Spleen (tissue), 11 donors: ENCODE measurements around the gene ATP6V1B1. TPM values are rescaled to one million over a fixed set of nuclear protein-coding genes. Genes with fewer than 3 reads are reported as not detected.

Experiments used
- DNase-seq: peaks from one replicate; pipeline ENCODE4 v3.0.0-alpha.2; 2020
- H3K27ac ChIP-seq, 8 donors: fragments of 200-600 bp; sonication (generic) in 7 of 8; 1 replicate in 4 of 8; 2 replicates in 4 of 8; pipeline versions ENCODE4 v1.5.0 to v1.8.0; 2016 to 2021; ENCODE audit warnings: inconsistent platforms in 4 of 8, mild to moderate bottlenecking in 4 of 8, moderate library complexity in 1 of 8
- H3K27me3 ChIP-seq, 7 donors: fragments of 200-600 bp; sonication (generic) in 6 of 7; replicated peaks in 1 of 7; 1 replicate in 4 of 7; 2 replicates in 3 of 7; pipeline versions ENCODE4 v1.5.0 to v1.8.0; 2016 to 2021; ENCODE audit warnings: inconsistent platforms in 3 of 7, mild to moderate bottlenecking in 1 of 7
- H3K36me3 ChIP-seq, 6 donors: fragments of 200-600 bp; sonication (generic) in 5 of 6; 1 replicate in 4 of 6; 2 replicates in 2 of 6; pipeline versions ENCODE4 v1.5.0 to v1.8.0; 2016 to 2021; ENCODE audit warnings: inconsistent platforms in 2 of 6
- H3K4me1 ChIP-seq, 6 donors: fragments of 200-600 bp; sonication (generic) in 5 of 6; 1 replicate in 3 of 6; 2 replicates in 3 of 6; pipeline versions ENCODE4 v1.5.0 to v1.8.0; 2016 to 2021; ENCODE audit warnings: inconsistent platforms in 3 of 6
- H3K4me3 ChIP-seq, 8 donors: fragments of 200-600 bp; sonication (generic) in 7 of 8; 1 replicate in 4 of 8; 2 replicates in 4 of 8; pipeline versions ENCODE4 v1.5.0 to v1.8.0; 2016 to 2021; ENCODE audit warnings: inconsistent platforms in 4 of 8, mild to moderate bottlenecking in 4 of 8, moderate library complexity in 2 of 8
- H3K9me3 ChIP-seq, 8 donors: fragments of 200-600 bp; sonication (generic) in 7 of 8; 1 replicate in 4 of 8; 2 replicates in 4 of 8; pipeline versions ENCODE4 v1.5.0 to v1.8.0; 2016 to 2021; ENCODE audit warnings: inconsistent platforms in 4 of 8
- POLR2A ChIP-seq, 3 donors: fragments of 450-650 bp; IDR thresholded peaks; one replicate each; pipeline ENCODE4 v1.5.1; 2017; ENCODE audit warnings: antibody characterized with exemption in 3 of 3, mild to moderate bottlenecking in 1 of 3
- POLR2AphosphoS5 ChIP-seq, 3 donors: sonication (generic); formaldehyde crosslinking; IDR thresholded peaks; one replicate each; pipeline ENCODE4 v1.5.1; 2017; ENCODE audit warnings: antibody characterized with exemption in 3 of 3
- WGBS, 5 donors: extraction: QIAGEN DNeasy Blood & Tissue Kit in 3 of 5; methylation state at CpG; one replicate each; pipeline versions ENCODE4 v1.1.5 to v1.1.7; 2013 to 2018; 5-methylcytosine and 5-hydroxymethylcytosine counted together
- intact Hi-C: fragments of 100-400 bp; cut with DNase I; formaldehyde crosslinking; loops from one replicate; pipeline ENCODE4 v1.15.0; 2023; ENCODE audit warnings: low total_unique reads
- polyA plus RNA-seq, 3 donors: library from polyadenylated mRNA; stranded (reverse); fragments of 200-250 nt; gene quantifications; one replicate each; pipeline ENCODE4 v1.2.1, GENCODE V29; 2013
- total RNA-seq, 7 donors: library from RNA; depleted of rRNA in 3 of 7; stranded (reverse); fragments of >200 nt in 3 of 7; fragmentation: NEBNext Ultra II Directional in 4 of 7; extraction: Animal tissue kit (Norgen Biotek cat#: 25700) in 4 of 7; gene quantifications; one replicate each; pipeline versions ENCODE4 v1.1.0 to v1.2.1, GENCODE V29; 2016 to 2021
- TF ChIP-seq, protein P1 (sequence below), 11 experiments: fragments of 200-600 bp in 7 of 11; fragments of 450-650 bp in 4 of 11; sonication (generic) in 4 of 11; IDR thresholded peaks in 8 of 11; conservative IDR thresholded peaks in 3 of 11; 1 replicate in 7 of 11; 2 replicates in 4 of 11; pipeline versions ENCODE4 v1.4.0 to v1.8.0; 2016 to 2021; ENCODE audit warnings: antibody characterized with exemption in 11 of 11, inconsistent platforms in 4 of 11, mild to moderate bottlenecking in 1 of 11
- donor health status: healthy with polysubstance abuse.
- donor health status: DM: no; HTN: no; CAD: no; lungs with moderate emphysema.
- donor health status: DM: no; HTN: no; CAD: no.
- donor health status: Bipolar disorder and iron deficiency.
- donor health status: healthy.
- donor health status: DM: no; HTN: no; CAD: no.
- donor health status: DM: yes; HTN: yes; CAD: no.

The ATP6V1B1 gene
- total and polyA plus RNA-seq, 10 donors: 0.06 to 0.11 TPM; not detected in 8

DNA sequence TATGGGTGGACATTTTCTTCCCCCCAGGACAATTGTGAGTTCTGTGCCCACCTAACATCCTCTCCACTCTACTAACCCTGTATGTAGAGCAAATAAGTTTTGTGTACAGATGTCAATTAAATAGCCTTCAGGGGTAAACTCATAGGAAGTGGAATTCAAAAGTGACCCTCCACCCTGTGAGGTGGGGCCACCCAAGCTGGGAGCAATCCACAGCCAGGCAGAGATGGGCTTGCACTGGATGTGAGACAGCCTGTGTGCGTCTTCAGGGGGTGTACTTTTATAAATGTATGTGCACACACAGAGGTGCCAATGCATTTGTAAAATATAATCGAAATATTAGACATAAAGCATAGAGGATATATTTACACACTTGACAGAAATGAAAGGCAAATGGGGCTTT lies 33.1 kb upstream of the ATP6V1B1 start:
- DNase-seq: no peak

DNA sequence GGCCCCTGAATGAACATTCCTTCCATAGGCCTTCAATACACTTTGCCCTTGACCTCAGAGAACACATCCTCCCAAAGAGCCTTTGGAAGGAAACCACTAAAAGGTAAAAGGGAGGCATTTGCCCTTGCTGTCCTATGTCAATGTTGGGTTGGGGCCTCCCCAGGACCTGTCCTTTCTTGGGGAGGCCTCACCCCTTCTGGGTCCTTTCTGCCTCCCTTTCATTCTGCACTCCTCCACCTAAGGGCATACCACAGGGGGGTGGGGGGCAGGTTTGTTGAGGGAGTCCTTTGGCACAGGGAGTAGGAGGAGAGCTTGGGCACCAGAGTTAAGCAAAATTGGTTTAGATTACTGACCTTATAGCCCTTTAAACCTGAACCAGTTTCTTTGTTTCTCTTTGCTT lies 32.5 kb upstream of the ATP6V1B1 start:
- H3K36me3 ChIP-seq: no peaks in the 10 kb centered on the region
- no peak for DNase-seq
- intact Hi-C loops: no loop called here
- H3K4me3 ChIP-seq: no peak overlapping the region
- no peak overlapping the region for H3K27ac ChIP-seq
- no peaks in the 10 kb centered on the region for H3K9me3 ChIP-seq
- H3K4me1 ChIP-seq: peaks cover 15 to 58% (median 41%) of the 10 kb centered on the region in 6 donors
- TF ChIP-seq, protein P1, sequence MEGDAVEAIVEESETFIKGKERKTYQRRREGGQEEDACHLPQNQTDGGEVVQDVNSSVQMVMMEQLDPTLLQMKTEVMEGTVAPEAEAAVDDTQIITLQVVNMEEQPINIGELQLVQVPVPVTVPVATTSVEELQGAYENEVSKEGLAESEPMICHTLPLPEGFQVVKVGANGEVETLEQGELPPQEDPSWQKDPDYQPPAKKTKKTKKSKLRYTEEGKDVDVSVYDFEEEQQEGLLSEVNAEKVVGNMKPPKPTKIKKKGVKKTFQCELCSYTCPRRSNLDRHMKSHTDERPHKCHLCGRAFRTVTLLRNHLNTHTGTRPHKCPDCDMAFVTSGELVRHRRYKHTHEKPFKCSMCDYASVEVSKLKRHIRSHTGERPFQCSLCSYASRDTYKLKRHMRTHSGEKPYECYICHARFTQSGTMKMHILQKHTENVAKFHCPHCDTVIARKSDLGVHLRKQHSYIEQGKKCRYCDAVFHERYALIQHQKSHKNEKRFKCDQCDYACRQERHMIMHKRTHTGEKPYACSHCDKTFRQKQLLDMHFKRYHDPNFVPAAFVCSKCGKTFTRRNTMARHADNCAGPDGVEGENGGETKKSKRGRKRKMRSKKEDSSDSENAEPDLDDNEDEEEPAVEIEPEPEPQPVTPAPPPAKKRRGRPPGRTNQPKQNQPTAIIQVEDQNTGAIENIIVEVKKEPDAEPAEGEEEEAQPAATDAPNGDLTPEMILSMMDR (IDR thresholded peaks at IDR 0.05 in 8 of 11, conservative IDR thresholded peaks at IDR 0.05 in 3 of 11): no peak
- TF ChIP-seq POLR2A (IDR thresholded peaks at IDR 0.05) (no peak), POLR2AphosphoS5 (IDR thresholded peaks at IDR 0.05) (no peak)
- H3K27me3 ChIP-seq: peaks cover 16 to 100% (median 98%) of the 10 kb centered on the region in 7 donors

More for the DNA sequence above, 33.1 kb upstream of the ATP6V1B1 start:
- 47 to 94% (median 89%) methylated on average over 2 of the region's 2 CpGs for WGBS, 5 donors
- intact Hi-C loops: no loop called here
- H3K4me3 ChIP-seq: no peak overlapping the region
- TF ChIP-seq POLR2AphosphoS5 (IDR thresholded peaks at IDR 0.05) (no peak), POLR2A (IDR thresholded peaks at IDR 0.05) (no peak)
- TF ChIP-seq, protein P1 (IDR thresholded peaks at IDR 0.05 in 8 of 11, conservative IDR thresholded peaks at IDR 0.05 in 3 of 11): no peak
- no peaks in the 10 kb centered on the region for H3K9me3 ChIP-seq
- no peak overlapping the region for H3K27ac ChIP-seq
- H3K4me1 ChIP-seq: peaks cover 15 to 58% (median 37%) of the 10 kb centered on the region in 6 donors
- H3K27me3 ChIP-seq: peaks cover 21 to 100% (median 98%) of the 10 kb centered on the region in 7 donors
- H3K36me3 ChIP-seq: no peaks in the 10 kb centered on the region

DNA sequence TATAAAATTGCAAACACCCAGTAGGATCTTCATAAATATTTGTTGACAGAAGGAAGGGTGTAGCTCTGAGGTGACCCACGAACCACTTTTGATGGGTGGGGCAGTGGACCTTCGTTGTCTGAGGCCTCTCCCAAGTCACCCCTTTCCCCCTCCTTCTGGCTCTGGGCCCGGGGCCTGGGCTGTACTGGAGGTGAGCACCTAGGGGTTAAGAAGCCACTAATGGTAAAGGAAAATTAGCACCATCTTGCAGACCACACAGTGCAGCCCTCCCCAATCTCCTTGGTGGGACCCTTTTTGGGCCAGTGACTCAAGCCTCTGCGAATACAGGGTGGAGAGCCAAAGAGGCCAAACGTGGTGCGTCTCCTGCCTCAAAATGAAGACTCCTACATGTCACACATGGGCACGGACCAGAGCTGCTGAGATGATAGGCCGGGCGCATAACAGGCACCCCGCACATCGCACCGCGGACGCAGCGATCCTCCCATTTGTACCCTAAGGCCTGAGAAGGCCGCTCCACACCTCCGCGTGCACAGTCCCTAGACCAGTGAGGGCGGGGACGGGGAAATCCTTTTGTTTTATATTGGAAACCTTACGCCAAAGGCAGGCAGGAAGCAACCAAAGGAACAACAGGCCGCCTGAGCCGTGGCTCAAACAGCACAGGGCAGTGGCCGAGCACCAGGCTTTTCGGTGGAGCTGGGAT lies 31.9 kb upstream of the ATP6V1B1 start:
- no peak for TF ChIP-seq POLR2AphosphoS5 (IDR thresholded peaks at IDR 0.05)
- no peak for DNase-seq
- intact Hi-C loops: no loop called here
- H3K9me3 ChIP-seq: no peaks in the 10 kb centered on the region
- 29 to 49% (median 42%) methylated on average over 20 to 25 of the region's 25 CpGs for WGBS, 5 donors
- H3K36me3 ChIP-seq: no peaks in the 10 kb centered on the region
- no peak overlapping the region for H3K4me3 ChIP-seq
- peaks cover 15 to 58% (median 41%) of the 10 kb centered on the region in 6 donors for H3K4me1 ChIP-seq
- H3K27me3 ChIP-seq: peaks cover 16 to 100% (median 98%) of the 10 kb centered on the region in 7 donors
- H3K27ac ChIP-seq: no peak overlapping the region

DNA sequence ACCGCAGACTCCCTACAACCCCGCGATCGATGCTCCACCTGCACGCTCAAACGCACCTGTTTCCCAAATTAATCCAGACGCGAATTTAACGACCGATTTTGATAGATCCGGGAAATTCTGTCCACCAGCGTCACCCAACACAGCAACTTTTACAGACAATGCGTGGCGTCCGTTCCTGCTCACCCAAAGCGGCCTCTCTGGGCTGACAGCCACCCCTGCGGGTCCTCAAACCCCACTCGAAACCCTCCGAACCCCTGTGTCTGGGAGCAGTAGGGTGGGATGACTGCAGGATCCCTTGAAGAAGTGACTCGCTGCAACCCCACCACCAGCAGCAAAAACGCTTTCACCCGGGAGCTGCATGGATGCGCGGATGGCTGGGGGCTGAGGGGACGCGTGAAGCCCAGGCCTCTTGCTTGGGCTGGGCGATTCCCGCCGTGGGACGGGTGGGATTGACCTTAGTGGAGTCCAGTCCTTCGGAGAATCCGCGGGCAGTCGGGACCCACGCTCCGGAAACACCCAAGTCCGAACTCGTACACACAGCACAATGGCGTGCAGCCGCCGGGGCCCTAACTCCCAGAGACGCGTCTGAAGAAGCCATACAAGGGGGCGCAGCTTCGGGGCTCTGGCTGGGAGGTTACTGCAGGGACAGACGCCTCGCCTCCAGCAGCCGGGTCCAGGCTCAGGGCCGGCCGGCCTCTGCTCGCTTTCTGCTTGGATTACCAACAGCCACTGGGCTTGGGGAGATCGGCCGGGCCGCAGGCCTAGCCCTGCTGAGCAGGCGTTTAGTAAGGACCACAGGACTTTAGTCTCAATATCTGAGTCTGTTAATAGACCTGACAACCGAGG lies 31.1 kb upstream of the ATP6V1B1 start:
- H3K4me1 ChIP-seq: peaks cover 15 to 53% (median 36%) of the 10 kb centered on the region in 6 donors
- WGBS, 5 donors: 12 to 23% (median 19%) methylated on average over 39 to 56 of the region's 56 CpGs
- DNase-seq: no peak
- no peak overlapping the region for H3K27ac ChIP-seq
- intact Hi-C loops: no loop called here
- no peaks in the 10 kb centered on the region for H3K36me3 ChIP-seq
- TF ChIP-seq, protein P1 (IDR thresholded peaks at IDR 0.05 in 8 of 11, conservative IDR thresholded peaks at IDR 0.05 in 3 of 11): no peak
- TF ChIP-seq POLR2A (IDR thresholded peaks at IDR 0.05) (no peak), POLR2AphosphoS5 (IDR thresholded peaks at IDR 0.05) (no peak)
- no peaks in the 10 kb centered on the region for H3K9me3 ChIP-seq
- no peak overlapping the region for H3K4me3 ChIP-seq
- H3K27me3 ChIP-seq: peaks cover 13 to 100% (median 98%) of the 10 kb centered on the region in 7 donors
